Neural cell (in vitro differentiated cells): Measurements from ENCODE around the gene AATK. TPM values are rescaled to one million over a fixed set of nuclear protein-coding genes. Genes with fewer than 3 reads are reported as not detected.

Source experiments
- H2AFZ ChIP-seq: fragments of 200-600, 300-800 bp; sonication (generic), shearing (Covaris generic); 2 replicates; pipeline ENCODE4 v1.6.0; 2014; ENCODE audit warnings: low read depth, mild to moderate bottlenecking, antibody characterized with exemption, low read length, moderate library complexity
- H3F3A ChIP-seq: fragments of 200-600 bp; shearing (Covaris generic); 2 replicates; pipeline ENCODE4 v1.6.1; 2016; ENCODE audit warnings: mild to moderate bottlenecking, moderate library complexity, mixed read lengths, antibody characterized with exemption, low read length; ENCODE audit not compliant: insufficient read depth, poor library complexity, severe bottlenecking
- H3K27ac ChIP-seq: fragments of 200-600, 300-800 bp; sonication (generic), shearing (Covaris generic); 2 replicates; pipeline ENCODE4 v1.5.1; 2014; ENCODE audit warnings: mild to moderate bottlenecking, low read length, moderate library complexity
- H3K27me3 ChIP-seq: fragments of 300-800, 200-600 bp; sonication (generic), shearing (Covaris generic); 2 replicates; pipeline ENCODE4 v1.6.0; 2014; ENCODE audit warnings: mild to moderate bottlenecking, low read depth, low read length, moderate library complexity; ENCODE audit not compliant: insufficient read depth
- H3K36me3 ChIP-seq: fragments of 300-800, 200-600 bp; sonication (generic), shearing (Covaris generic); 2 replicates; pipeline ENCODE4 v1.5.1; 2014; ENCODE audit warnings: mild to moderate bottlenecking, antibody characterized with exemption, low read length, moderate library complexity; ENCODE audit not compliant: insufficient read depth
- H3K4me2 ChIP-seq: fragments of 300-800, 200-600 bp; sonication (generic), shearing (Covaris generic); 2 replicates; pipeline ENCODE4 v1.6.0; 2014; ENCODE audit warnings: mild to moderate bottlenecking, low read length
- H3K4me3 ChIP-seq: fragments of 300-800, 200-600 bp; sonication (generic), shearing (Covaris generic); 2 replicates; pipeline ENCODE4 v1.5.1; 2014; ENCODE audit warnings: mild to moderate bottlenecking, low read length, moderate library complexity
- H3K79me2 ChIP-seq: fragments of 200-600 bp; shearing (Covaris generic); replicated peaks from 2 replicates; pipeline ENCODE4 v1.6.0; 2014; ENCODE audit warnings: mild to moderate bottlenecking, low read length, moderate library complexity; ENCODE audit not compliant: insufficient read depth
- H3K9ac ChIP-seq: fragments of 300-800, 200-600 bp; sonication (generic), shearing (Covaris generic); 2 replicates; pipeline ENCODE4 v1.6.1; 2016; ENCODE audit warnings: mild to moderate bottlenecking, low read length, mixed read lengths
- H3K9me2 ChIP-seq: fragments of 200-600 bp; shearing (Covaris generic); 2 replicates; pipeline ENCODE4 v1.6.1; 2016; ENCODE audit warnings: mild to moderate bottlenecking, low read length, mixed read lengths; ENCODE audit not compliant: insufficient read depth
- H3K9me3 ChIP-seq: fragments of 200-600, 300-800 bp; sonication (generic), shearing (Covaris generic); 2 replicates; pipeline ENCODE4 v1.6.1; 2016; ENCODE audit warnings: mild to moderate bottlenecking, mixed run types, low read length, moderate library complexity, mixed read lengths
- H4K20me1 ChIP-seq: fragments of 200-600 bp; shearing (Covaris generic); 2 replicates; pipeline ENCODE4 v1.6.1; 2016; ENCODE audit warnings: mild to moderate bottlenecking, mixed run types; ENCODE audit not compliant: insufficient read depth
- CTCF ChIP-seq: fragments of 450-650 bp; IDR thresholded peaks from 2 replicates; pipeline ENCODE4 v1.5.1; 2014; ENCODE audit warnings: antibody characterized with exemption, mild to moderate bottlenecking, moderate library complexity; ENCODE audit not compliant: poor library complexity, severe bottlenecking
- EP300 ChIP-seq: fragments of 450-650 bp; conservative IDR thresholded peaks from 2 replicates; pipeline ENCODE4 v1.6.1; 2014; ENCODE audit warnings: antibody characterized with exemption, mild to moderate bottlenecking, moderate library complexity; ENCODE audit not compliant: poor library complexity, severe bottlenecking
- EZH2 ChIP-seq: fragments of 200-600, 300-800 bp; shearing (Covaris generic), sonication (generic); IDR thresholded peaks from 2 replicates; pipeline ENCODE4 v1.6.1; 2014; ENCODE audit warnings: antibody characterized with exemption, low read length, borderline replicate concordance, mild to moderate bottlenecking; ENCODE audit not compliant: insufficient read depth, poor library complexity, severe bottlenecking
- MXI1 ChIP-seq: fragments of 450-650 bp; conservative IDR thresholded peaks from 2 replicates; pipeline ENCODE4 v1.6.1; 2014; ENCODE audit warnings: antibody characterized with exemption, mild to moderate bottlenecking; ENCODE audit not compliant: poor library complexity, severe bottlenecking
- POLR2AphosphoS5 ChIP-seq: IDR thresholded peaks from 2 replicates; pipeline ENCODE4 v1.6.1; 2012
- RAD21 ChIP-seq: fragments of 450-650 bp; conservative IDR thresholded peaks from 2 replicates; pipeline ENCODE4 v1.6.1; 2014; ENCODE audit warnings: antibody characterized with exemption, mild to moderate bottlenecking, moderate library complexity
- REST ChIP-seq: IDR thresholded peaks from 2 replicates; pipeline ENCODE4 v1.6.1; 2012; ENCODE audit warnings: borderline replicate concordance
- SMC3 ChIP-seq: fragments of 450-650 bp; conservative IDR thresholded peaks from 2 replicates; pipeline ENCODE4 v1.6.1; 2014; ENCODE audit warnings: antibody characterized with exemption, mild to moderate bottlenecking, moderate library complexity; ENCODE audit not compliant: poor library complexity
- TAF1 ChIP-seq: IDR thresholded peaks from 2 replicates; pipeline ENCODE4 v1.6.1; 2012; ENCODE audit warnings: low read depth
- polyA plus RNA-seq: library from polyadenylated mRNA; depleted of rRNA; stranded (reverse); fragments of >200 nt; gene quantifications from 2 replicates; pipeline ENCODE4 v1.2.3, GENCODE V29; 2014

AATK gene
- polyA plus RNA-seq, 1 donor from 2014 or later, result 11.1 TPM

GRCh38 chr17:81148986-81149533, 17.0 kb downstream of the AATK start:
- Histone ChIP-seq H3K9ac (no peak overlapping the region), H3K9me2 (no peaks in the 10 kb centered on the region), H3K9me3 (no peaks in the 10 kb centered on the region), H3K36me3 (no peaks in the 10 kb centered on the region), H3K79me2 (no peaks in the 10 kb centered on the region), H4K20me1 (no peaks in the 10 kb centered on the region), H3K4me2 (no peak overlapping the region), H2AFZ (no peak overlapping the region), H3K4me3 (no peak overlapping the region), H3F3A (no peaks in the 10 kb centered on the region), H3K27me3 (no peaks in the 10 kb centered on the region), H3K27ac (no peak overlapping the region)
- no peak for TF ChIP-seq MXI1
- no peak for TF ChIP-seq POLR2AphosphoS5
- TF ChIP-seq EZH2, result no peak
- no peak for TF ChIP-seq RAD21
- TF ChIP-seq EP300, result no peak
- no peak for TF ChIP-seq REST
- no peak for TF ChIP-seq TAF1
- TF ChIP-seq SMC3, result no peak
- no peak for TF ChIP-seq CTCF

GRCh38 chr17:81148571-81148970, 17.4 kb downstream of the AATK start:
- Histone ChIP-seq H3K36me3 (no peaks in the 10 kb centered on the region), H3K4me3 (no peak overlapping the region), H3K9me2 (no peaks in the 10 kb centered on the region), H3K27me3 (no peaks in the 10 kb centered on the region), H4K20me1 (no peaks in the 10 kb centered on the region), H2AFZ (no peak overlapping the region), H3F3A (no peaks in the 10 kb centered on the region), H3K9me3 (no peaks in the 10 kb centered on the region), H3K79me2 (no peaks in the 10 kb centered on the region), H3K4me2 (no peak overlapping the region), H3K27ac (no peak overlapping the region), H3K9ac (no peak overlapping the region)
- TF ChIP-seq POLR2AphosphoS5 (no peak), TAF1 (no peak), REST (no peak), RAD21 (no peak), EP300 (no peak), CTCF (no peak), SMC3 (no peak), EZH2 (no peak), MXI1 (no peak)
